LNCaP clone FGC (cell line): Measurements from ENCODE around the gene TYMP.

Experiments used
- DNase-seq: peaks from one replicate; pipeline ENCODE4 v3.0.0-alpha.2; 2011; ENCODE audit warnings: low read depth
- H3K4me3 ChIP-seq: 2 replicates; pipeline ENCODE4 v1.5.1; 2011; ENCODE audit warnings: mild to moderate bottlenecking, low read depth, low read length, control low read depth
- TF ChIP-seq, protein P1 (sequence below): IDR thresholded peaks from 2 replicates; pipeline ENCODE4 v1.5.1; 2012; ENCODE audit warnings: mild to moderate bottlenecking; ENCODE audit not compliant: control insufficient read depth, insufficient read depth; ENCODE audit errors: extremely low read depth

The TYMP gene

DNA sequence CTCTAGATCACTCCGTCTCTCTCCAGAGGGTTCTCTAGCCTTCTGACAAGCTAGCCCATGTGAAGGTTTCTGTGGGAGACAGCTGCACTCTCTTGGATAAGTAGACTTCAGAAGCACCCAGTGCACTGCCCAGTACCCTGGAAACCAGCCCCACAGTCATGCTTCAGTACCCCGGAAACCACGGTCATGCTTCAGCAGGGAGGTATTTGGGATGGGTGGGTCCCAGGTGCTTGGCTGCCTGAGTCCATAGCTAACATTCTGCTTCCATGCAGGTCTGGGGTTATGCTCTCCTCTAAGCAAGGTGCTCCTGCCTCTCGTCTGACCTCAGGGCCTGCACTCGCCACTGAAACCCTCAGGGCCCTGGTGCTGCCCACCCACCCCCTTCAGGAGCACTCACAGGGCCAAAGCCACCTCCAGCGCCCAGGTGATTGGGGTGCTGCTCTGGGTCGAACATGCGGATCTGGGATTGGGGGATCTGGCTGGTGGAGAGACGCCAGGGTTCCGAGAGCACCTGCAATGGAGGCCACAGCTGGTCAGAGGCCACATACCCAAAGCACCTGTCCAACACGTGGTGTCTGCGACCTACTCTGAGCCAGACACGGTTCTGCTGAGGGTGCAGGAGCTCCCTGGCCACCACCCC lies 40.2 kb upstream of the TYMP start:
- TF ChIP-seq, protein P1, sequence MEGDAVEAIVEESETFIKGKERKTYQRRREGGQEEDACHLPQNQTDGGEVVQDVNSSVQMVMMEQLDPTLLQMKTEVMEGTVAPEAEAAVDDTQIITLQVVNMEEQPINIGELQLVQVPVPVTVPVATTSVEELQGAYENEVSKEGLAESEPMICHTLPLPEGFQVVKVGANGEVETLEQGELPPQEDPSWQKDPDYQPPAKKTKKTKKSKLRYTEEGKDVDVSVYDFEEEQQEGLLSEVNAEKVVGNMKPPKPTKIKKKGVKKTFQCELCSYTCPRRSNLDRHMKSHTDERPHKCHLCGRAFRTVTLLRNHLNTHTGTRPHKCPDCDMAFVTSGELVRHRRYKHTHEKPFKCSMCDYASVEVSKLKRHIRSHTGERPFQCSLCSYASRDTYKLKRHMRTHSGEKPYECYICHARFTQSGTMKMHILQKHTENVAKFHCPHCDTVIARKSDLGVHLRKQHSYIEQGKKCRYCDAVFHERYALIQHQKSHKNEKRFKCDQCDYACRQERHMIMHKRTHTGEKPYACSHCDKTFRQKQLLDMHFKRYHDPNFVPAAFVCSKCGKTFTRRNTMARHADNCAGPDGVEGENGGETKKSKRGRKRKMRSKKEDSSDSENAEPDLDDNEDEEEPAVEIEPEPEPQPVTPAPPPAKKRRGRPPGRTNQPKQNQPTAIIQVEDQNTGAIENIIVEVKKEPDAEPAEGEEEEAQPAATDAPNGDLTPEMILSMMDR: no peak
- no peak for DNase-seq

DNA sequence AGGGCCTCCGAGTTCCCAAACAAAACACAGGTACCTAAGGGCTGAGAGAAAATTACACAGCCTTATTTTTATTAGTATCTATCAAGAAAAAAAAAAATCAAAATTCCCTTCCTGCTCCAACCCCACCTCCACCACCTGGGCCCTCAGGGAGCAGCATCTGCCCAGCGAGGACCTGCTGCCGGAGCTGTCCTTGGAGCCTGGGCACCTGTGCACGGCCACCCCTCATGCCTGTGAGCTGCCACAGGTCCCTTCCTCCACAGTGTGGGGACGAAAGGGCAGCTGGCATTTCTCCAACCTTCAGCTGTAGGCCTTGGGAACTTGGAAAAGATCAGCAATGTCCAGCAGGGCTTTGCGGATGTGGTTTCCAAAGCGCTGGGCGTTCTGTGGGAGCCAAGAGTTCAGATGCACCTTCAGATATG lies 39.2 kb upstream of the TYMP start:
- TF ChIP-seq, protein P1: no peak
- H3K4me3 ChIP-seq: no peak overlapping the region
- no peak for DNase-seq

More for the DNA sequence above, 40.2 kb upstream of the TYMP start:
- H3K4me3 ChIP-seq: no peak overlapping the region

DNA sequence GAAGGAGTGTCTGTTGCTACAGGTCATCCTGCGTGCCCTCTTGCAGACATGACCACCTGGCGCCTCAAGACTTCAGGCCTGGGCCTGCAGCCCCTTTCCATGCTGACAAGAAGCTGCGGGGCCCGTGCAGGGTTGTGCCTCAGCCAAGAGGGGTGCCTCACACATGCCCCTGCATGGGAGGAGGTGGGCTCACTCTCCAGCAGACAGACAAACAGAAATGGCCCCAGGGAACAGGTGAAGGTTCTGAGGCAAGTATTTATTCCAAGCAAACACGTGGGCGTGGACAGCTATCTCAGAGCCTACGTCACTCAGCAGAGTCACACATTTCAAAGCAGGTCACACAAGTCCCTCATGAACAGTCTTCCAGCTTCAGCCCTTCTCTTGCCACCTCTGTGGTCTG lies 38.8 kb upstream of the TYMP start:
- DNase-seq: no peak
- TF ChIP-seq, protein P1: no peak
- H3K4me3 ChIP-seq: no peak overlapping the region

DNA sequence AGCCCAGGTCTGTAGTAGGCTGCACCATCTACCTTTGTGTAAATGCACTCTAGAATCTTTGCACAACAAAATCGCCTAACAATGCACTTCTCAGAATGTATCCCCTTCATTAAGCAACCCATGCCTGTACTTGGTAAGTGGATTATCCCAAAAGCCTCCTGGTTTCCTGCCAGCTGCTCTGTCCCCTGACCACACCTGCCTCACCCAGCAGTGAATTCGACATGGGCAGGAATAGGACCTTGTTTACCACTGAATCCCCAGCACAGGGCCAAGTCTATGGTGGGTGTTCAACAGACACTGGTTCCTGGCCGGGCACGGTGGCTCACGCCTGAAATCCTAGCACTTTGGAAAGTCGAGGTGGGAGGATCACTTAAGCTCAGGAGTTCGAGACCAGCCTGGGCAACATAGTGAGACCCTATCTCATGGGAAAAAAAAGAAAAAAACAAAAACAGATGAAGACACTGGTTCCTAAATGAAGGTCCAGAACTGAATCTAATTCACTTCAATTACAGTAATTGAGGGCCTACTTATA lies 38.0 kb upstream of the TYMP start:
- TF ChIP-seq, protein P1: no peak
- H3K4me3 ChIP-seq: no peak overlapping the region
- no peak for DNase-seq

DNA sequence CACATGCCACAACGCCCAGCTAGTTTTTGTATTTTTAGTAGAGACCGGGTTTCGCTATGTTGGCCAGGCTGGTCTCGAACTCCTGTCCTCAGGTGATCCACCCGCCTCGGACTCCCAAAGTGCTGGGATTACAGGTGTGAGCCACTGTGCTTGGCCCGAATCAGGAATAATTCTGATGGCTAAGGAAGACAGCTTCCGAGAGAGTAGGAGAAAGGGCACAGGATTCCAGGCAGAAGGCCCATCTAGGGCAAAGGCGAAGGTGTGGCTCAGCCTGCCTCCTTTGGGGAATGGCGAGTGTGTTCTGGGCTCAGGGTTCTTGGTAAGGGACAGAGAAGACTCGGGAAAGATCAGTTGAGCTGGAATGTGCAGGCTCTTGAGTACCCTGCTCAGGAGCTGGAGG lies 34.5 kb upstream of the TYMP start:
- DNase-seq: no peak
- TF ChIP-seq, protein P1: no peak
- no peak overlapping the region for H3K4me3 ChIP-seq

DNA sequence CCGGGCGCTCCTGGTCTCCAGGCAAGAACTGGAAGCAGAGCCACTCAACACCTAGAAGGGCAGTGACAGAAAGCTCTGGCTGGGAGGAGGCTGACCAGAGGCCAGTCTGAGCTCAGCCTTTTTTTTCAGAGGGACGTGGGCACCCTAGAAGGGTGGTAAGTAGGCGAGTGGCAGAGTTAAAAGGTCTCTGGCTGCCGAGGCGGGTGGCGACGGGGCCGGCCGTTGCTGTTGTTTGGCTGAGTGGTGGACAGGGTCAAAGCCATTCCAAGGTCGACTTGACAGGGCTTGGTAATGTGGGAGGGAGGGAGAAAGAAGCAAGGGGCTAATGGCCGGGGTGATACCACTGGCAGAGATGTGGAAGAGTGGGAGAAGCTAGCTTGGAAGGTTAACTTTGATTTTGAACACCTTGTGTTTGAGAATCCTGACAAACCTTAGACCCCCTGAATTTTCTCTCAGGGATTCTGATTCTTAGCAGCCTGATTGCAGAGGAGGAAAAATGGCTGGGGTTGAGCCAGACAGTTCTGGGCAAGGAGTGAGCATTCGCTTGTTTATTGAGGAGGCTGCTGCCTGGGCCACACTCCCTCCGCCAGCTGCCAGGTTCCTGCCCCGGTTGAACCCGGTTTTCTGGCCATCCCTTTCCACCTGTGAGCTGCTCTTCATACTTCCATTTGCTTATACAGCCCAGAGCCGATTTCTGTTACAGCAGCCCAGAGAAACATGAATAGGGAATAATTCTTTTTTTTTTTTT lies 33.8 kb upstream of the TYMP start:
- no peak for DNase-seq
- H3K4me3 ChIP-seq: peak overlapping the region; percentile 57
- TF ChIP-seq, protein P1: no peak
